MM.1S (cell line): ENCODE results near the gene SHANK1.

ENCODE experiments used
- EZH2 ChIP-seq: fragments of 300-600 bp; sonication (generic); optimal IDR thresholded peaks from 2 replicates; pipeline ENCODE3; 2017; ENCODE audit warnings: low read depth, mild to moderate bottlenecking, antibody characterized with exemption, low read length, mixed read lengths
- EZH2phosphoT487 ChIP-seq: fragments of 300-600 bp; sonication (generic); IDR thresholded peaks from 2 replicates; pipeline ENCODE4 v1.6.1; 2018; ENCODE audit warnings: antibody characterized with exemption, low read length
- TF ChIP-seq, protein P1 (sequence below): fragments of 300-600 bp; sonication (generic); IDR thresholded peaks from 2 replicates; pipeline ENCODE4 v1.5.1; 2016; ENCODE audit warnings: antibody characterized with exemption, low read length, mixed read lengths

DNA sequence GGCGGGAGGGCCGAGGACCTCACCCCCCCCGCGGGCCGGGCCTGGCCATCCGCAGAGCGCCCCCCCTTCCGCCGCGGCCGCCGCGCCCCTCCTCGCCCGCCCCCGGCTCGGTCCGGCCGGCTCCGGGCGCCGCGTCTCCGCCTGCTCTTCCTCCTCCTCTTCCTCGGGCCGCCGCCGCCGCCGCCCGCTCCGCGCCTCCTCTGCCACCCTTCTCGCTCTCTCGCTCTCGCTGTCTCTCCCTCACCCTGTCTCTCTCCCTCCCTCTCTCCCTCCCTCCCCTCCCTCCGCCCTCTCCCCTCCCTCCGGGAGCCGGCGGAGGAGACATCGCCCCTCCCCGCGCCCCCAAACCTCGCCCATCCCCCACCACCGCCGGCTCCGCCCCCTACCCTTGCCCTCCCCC lies at the start of gene SHANK1:
- TF ChIP-seq, protein P1, sequence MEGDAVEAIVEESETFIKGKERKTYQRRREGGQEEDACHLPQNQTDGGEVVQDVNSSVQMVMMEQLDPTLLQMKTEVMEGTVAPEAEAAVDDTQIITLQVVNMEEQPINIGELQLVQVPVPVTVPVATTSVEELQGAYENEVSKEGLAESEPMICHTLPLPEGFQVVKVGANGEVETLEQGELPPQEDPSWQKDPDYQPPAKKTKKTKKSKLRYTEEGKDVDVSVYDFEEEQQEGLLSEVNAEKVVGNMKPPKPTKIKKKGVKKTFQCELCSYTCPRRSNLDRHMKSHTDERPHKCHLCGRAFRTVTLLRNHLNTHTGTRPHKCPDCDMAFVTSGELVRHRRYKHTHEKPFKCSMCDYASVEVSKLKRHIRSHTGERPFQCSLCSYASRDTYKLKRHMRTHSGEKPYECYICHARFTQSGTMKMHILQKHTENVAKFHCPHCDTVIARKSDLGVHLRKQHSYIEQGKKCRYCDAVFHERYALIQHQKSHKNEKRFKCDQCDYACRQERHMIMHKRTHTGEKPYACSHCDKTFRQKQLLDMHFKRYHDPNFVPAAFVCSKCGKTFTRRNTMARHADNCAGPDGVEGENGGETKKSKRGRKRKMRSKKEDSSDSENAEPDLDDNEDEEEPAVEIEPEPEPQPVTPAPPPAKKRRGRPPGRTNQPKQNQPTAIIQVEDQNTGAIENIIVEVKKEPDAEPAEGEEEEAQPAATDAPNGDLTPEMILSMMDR = no peak
- TF ChIP-seq EZH2 = no peak
- TF ChIP-seq EZH2phosphoT487 = no peak
